ENCODE measurements around the gene C1RL. TPM values are rescaled to one million over a fixed set of nuclear protein-coding genes. Genes with fewer than 3 reads are reported as not detected.

Gene C1RL
- total and polyA plus RNA-seq, 2 of the 4 experiments (the other 2 are of a cell fraction) = 9.1 to 12.3 TPM

DNA sequence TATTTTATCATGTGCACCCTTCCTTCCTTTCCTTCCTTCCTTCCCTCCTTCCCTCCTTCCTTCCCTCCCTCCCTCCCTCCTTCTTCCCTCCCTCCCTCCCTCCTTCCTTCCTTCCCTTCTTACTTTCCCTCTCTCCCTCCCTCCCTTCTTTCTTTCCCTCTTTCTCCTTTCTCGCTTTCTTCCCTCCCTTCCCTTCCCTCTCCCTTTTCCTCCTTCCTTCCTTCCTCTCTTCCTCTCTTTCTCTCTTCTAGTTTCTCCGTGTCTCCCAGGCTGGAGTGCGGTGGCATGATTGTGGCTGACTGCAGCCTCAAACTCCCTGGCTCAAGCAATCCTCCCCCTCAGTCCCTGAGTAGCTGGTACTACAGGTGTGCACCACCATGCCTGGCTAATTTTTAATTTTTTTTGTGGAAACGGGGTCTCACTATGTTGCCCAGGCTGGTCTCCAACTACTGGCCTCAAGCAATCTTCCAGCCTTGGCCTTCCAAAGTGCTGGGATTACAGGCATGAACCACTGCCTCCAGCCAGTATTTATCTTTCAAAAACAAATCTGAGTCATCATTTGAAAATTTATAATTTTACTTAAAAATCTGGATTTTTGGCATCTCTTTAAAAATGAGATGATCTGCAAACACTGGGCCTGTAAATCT, 7.8 kb downstream of the C1RL start:
- Histone ChIP-seq H2AK5ac (ENCODE audit: low read depth, low read length) (no peak overlapping the region), H3K27ac (ENCODE audit: insufficient read depth, low read length) (no peak overlapping the region), H2BK5ac (ENCODE audit: low read depth, low read length, poor library complexity, severe bottlenecking) (no peak overlapping the region), H3K9me3 (ENCODE audit: control insufficient read depth, insufficient read depth, low read length) (no peaks in the 10 kb centered on the region), H3K27me3 (ENCODE audit: control insufficient read depth, insufficient read depth, low read length) (no peaks in the 10 kb centered on the region), H4K91ac (ENCODE audit: insufficient read depth, low read depth, low read length) (no peak overlapping the region), H4K5ac (ENCODE audit: low read depth, low read length) (no peak overlapping the region), H2BK20ac (ENCODE audit: low read depth, low read length) (no peak overlapping the region), H3K4me2 (ENCODE audit: low read depth, low read length) (no peak overlapping the region), H3K14ac (replicated peaks; ENCODE audit: low read depth, low read length) (no peak overlapping the region), H3K4me3 (ENCODE audit: insufficient read depth, low read depth, low read length) (no peak overlapping the region), H3K9me1 (ENCODE audit: insufficient read depth, low read length) (peaks cover 14% of the 10 kb centered on the region; the same call in 1 of the 2 replicates), H3K4me1 (ENCODE audit: control insufficient read depth, insufficient read depth, low read length) (peaks cover 4% of the 10 kb centered on the region; the same call in 1 of the 2 replicates), H3K56ac (ENCODE audit: extremely low read depth, insufficient read depth, low read length) (no peak overlapping the region), H3K36me3 (ENCODE audit: control insufficient read depth, insufficient read depth, low read length) (peaks cover 26% of the 10 kb centered on the region), H3K23ac (ENCODE audit: low read depth, low read length) (no peak overlapping the region), H2AFZ (replicated peaks; ENCODE audit: low read length, poor library complexity) (no peak overlapping the region), H2BK15ac (ENCODE audit: low read depth, low read length) (no peak overlapping the region; the same call in 2 of the 3 replicates), H4K8ac (ENCODE audit: low read depth in 2 of 2, low read length in 2 of 2) (no peak overlapping the region), H4K20me1 (ENCODE audit: insufficient read depth, low read length) (peaks cover 4% of the 10 kb centered on the region), H2BK120ac (ENCODE audit: low read depth, low read length) (no peak overlapping the region), H3K4ac (ENCODE audit: low read depth, low read length) (no peak overlapping the region), H2AK9ac (replicated peaks; ENCODE audit: low read depth, low read length, poor library complexity) (peak overlapping the region; percentile 50), H3K18ac (ENCODE audit: low read depth, low read length) (no peak overlapping the region), H3K79me1 (ENCODE audit: low read depth in 1 of 2, low read length in 2 of 2) (peaks cover 11 to 18% of the 10 kb centered on the region in 2 experiments), H3K9ac (ENCODE audit: low read depth, low read length) (no peak overlapping the region)
- TF ChIP-seq SMC3 (IDR thresholded peaks at IDR 0.05; ENCODE audit: low read depth, low read length) = no peak
- no peak for TF ChIP-seq BHLHE40 (IDR thresholded peaks at IDR 0.05; ENCODE audit: low read depth, low read length)
- no peak for TF ChIP-seq RAD21 (IDR thresholded peaks at IDR 0.05; ENCODE audit: low read length)
- TF ChIP-seq CEBPB (IDR thresholded peaks at IDR 0.05; ENCODE audit: low read depth, low read length) = no peak
- TF ChIP-seq CHD1 (IDR thresholded peaks at IDR 0.05; ENCODE audit: low read depth, low read length) = no peak
- no peak for TF ChIP-seq NFE2L2 (IDR thresholded peaks at IDR 0.05; ENCODE audit: low read depth, low read length)
- no peak for TF ChIP-seq RFX5 (IDR thresholded peaks at IDR 0.05; ENCODE audit: low read depth, low read length)
- TF ChIP-seq, protein P1, sequence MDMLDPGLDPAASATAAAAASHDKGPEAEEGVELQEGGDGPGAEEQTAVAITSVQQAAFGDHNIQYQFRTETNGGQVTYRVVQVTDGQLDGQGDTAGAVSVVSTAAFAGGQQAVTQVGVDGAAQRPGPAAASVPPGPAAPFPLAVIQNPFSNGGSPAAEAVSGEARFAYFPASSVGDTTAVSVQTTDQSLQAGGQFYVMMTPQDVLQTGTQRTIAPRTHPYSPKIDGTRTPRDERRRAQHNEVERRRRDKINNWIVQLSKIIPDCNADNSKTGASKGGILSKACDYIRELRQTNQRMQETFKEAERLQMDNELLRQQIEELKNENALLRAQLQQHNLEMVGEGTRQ (IDR thresholded peaks at IDR 0.05; ENCODE audit: low read depth, low read length) = no peak
- TF ChIP-seq POLR2A (IDR thresholded peaks at IDR 0.05; ENCODE audit: low read depth, low read length) = no peak
- TF ChIP-seq, protein P2, sequence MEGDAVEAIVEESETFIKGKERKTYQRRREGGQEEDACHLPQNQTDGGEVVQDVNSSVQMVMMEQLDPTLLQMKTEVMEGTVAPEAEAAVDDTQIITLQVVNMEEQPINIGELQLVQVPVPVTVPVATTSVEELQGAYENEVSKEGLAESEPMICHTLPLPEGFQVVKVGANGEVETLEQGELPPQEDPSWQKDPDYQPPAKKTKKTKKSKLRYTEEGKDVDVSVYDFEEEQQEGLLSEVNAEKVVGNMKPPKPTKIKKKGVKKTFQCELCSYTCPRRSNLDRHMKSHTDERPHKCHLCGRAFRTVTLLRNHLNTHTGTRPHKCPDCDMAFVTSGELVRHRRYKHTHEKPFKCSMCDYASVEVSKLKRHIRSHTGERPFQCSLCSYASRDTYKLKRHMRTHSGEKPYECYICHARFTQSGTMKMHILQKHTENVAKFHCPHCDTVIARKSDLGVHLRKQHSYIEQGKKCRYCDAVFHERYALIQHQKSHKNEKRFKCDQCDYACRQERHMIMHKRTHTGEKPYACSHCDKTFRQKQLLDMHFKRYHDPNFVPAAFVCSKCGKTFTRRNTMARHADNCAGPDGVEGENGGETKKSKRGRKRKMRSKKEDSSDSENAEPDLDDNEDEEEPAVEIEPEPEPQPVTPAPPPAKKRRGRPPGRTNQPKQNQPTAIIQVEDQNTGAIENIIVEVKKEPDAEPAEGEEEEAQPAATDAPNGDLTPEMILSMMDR (conservative IDR thresholded peaks at IDR 0.05; ENCODE audit: low read depth, low read length) = no peak
- no peak for TF ChIP-seq MAFK (IDR thresholded peaks at IDR 0.05; ENCODE audit: low read depth, low read length)
- in situ Hi-C loops (cut with MboI; ENCODE audit: low sequenced_read_pairs) = no loop called here
- ChIA-PET POLR2A (ENCODE audit: unreplicated experiment) (no interaction called here), CTCF (no interaction called here)
- no TSS peak for BruUV-seq (replicated peaks)
- DNase-seq = peak; percentile 29
- peak; percentile 72 for ATAC-seq (ENCODE audit: low read depth)
- intact Hi-C loops (cut with micrococcal nuclease) = no loop called here
- dilution Hi-C loops (cut with HindIII; ENCODE audit: low sequenced_read_pairs, unreplicated experiment) = no loop called here
- WGBS, 2 experiments (ENCODE audit: extremely low coverage in 2 of 2, insufficient read length in 1 of 2) = 94% methylated on average over 3 of the region's 4 CpGs; no CpG with 5 or more reads in 1 of the 2 experiments

All from IMR-90 (cell line).